Esophagus squamous epithelium (tissue), 5 donors: ENCODE data around the gene DLGAP1. TPM values are rescaled to one million over a fixed set of nuclear protein-coding genes. Genes with fewer than 3 reads are reported as not detected.

Experiments used
- DNase-seq: peaks from one replicate; lab custom pipeline; 2025; lab: John Stamatoyannopoulos, UW
- H3K27ac ChIP-seq, 4 donors: fragments of 200-600 bp; sonication (generic); one replicate each; pipeline ENCODE4 v1.5.1; 2016 to 2019; ENCODE audit warnings: mild to moderate bottlenecking in 1 of 4
- H3K27me3 ChIP-seq, 4 donors: fragments of 200-600 bp; sonication (generic); 1 replicate in 3 of 4; 2 replicates in 1 of 4; pipeline versions ENCODE4 v1.5.1 to v1.6.0; 2017 to 2021; ENCODE audit warnings: antibody characterized with exemption in 1 of 4
- H3K36me3 ChIP-seq, 3 donors: fragments of 200-600 bp; sonication (generic); one replicate each; pipeline ENCODE4 v1.5.1; 2016 to 2019
- H3K4me1 ChIP-seq, 3 donors: fragments of 200-600 bp; sonication (generic); one replicate each; pipeline ENCODE4 v1.5.1; 2017 to 2019
- H3K4me3 ChIP-seq, 4 donors: fragments of 200-600 bp; sonication (generic); 1 replicate in 3 of 4; 2 replicates in 1 of 4; pipeline ENCODE4 v1.5.1; 2016 to 2019; ENCODE audit warnings: mild to moderate bottlenecking in 2 of 4, moderate library complexity in 1 of 4
- H3K9me3 ChIP-seq, 3 donors: fragments of 200-600 bp; sonication (generic); one replicate each; pipeline ENCODE4 v1.5.1; 2016 to 2019
- POLR2A ChIP-seq, 4 donors: fragments of 450-650 bp; IDR thresholded peaks; one replicate each; pipeline ENCODE4 v1.6.1; 2017; ENCODE audit warnings: antibody characterized with exemption in 4 of 4, mild to moderate bottlenecking in 4 of 4, moderate library complexity in 3 of 4
- WGBS, 2 donors: methylation state at CpG; one replicate each; pipeline ENCODE4 v1.1.5; 2018; 5-methylcytosine and 5-hydroxymethylcytosine counted together
- intact Hi-C: fragments of 100-400 bp; cut with DNase I; formaldehyde crosslinking; loops from one replicate; pipeline ENCODE4 v1.15.0; 2022
- total RNA-seq, 4 donors: library from RNA; depleted of rRNA; stranded (reverse); fragments of >200 nt; gene quantifications; one replicate each; pipeline ENCODE4 v1.1.0, GENCODE V29; 2016
- TF ChIP-seq, protein P1 (sequence below), 6 experiments: fragments of 450-650 bp in 4 of 6; fragments of 200-600 bp in 2 of 6; sonication (generic) in 2 of 6; IDR thresholded peaks; one replicate each; pipeline ENCODE4 v1.5.1; 2016 to 2019; ENCODE audit warnings: antibody characterized with exemption in 6 of 6, mild to moderate bottlenecking in 4 of 6, moderate library complexity in 4 of 6
- donor health status: DM: yes; HTN: yes; CAD: no.

The DLGAP1 gene
- total RNA-seq, 4 donors from 2014 or later: 0.09 to 1.5 (median 0.52) TPM

DNA sequence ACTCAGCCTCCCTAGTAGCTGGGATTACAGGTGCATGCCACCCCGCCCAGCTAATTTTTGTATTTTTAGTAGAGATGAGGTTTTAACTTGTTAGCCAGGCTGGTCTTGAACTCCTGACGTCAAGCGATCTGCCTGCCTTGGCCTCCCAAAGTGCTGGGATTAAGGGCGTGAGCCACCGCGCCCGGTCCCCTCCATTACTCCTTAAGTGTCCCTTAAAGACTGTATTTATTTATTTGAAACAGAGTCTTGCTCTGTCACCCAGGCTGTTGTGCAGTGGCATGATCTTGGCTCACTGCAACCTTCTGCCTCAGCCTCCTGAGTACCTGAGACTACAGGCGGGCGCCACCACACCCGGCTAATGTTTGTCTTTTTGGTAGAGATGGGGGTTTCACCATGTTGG lies 856.5 kb downstream of the DLGAP1 start:
- H3K27ac ChIP-seq: peak overlapping the region in 3 of 4 donors; percentile 18 to 98 (median 96)
- peaks cover 37 to 75% (median 43%) of the 10 kb centered on the region in 3 donors for H3K4me1 ChIP-seq

DNA sequence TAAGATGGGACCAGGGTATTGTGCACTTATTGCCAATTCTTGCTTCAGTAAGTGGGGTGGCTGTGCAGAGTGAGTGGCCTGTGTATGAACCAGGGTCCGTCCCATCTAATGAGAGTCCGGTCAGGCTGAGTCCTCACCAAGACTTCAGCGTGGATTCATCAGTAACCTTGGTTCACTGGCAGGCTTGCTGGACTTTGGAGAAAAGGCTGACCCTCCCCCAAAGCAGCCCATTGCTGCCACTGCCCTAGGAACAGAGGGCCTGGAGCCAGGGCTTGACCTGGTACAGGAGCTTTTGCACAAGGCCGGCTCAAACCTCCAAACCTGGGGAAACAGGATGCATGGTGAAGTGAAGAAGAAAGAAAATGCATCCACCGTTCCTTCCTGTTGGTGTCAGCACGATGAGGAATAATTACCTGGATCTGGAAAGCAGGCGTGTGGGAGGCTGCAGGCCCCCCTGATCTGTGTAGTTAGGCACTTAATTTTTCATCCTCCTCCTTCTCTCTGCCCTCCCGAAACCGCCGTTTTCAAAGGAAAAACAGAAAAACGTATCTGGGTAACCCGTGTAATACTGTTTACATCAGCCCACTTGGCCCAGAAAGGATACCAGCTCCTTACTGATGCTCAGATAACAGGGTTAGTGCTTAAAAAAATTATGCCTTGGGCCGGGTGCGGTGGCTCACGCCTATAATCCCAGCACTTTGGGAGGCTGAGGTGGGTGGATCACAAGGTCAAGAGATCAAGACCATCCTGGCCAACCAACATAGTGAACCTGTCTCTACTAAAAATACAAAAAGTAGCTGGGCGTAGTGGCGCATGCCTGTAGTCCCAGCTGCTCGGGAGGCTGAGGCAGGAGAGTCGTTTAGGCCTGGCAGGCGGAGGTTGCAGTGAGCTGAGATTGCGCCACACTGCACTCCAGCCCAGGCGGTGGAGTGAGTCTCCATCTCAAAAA lies 857.4 kb downstream of the DLGAP1 start:
- Histone ChIP-seq H3K27ac (peak overlapping the region; percentile 91 to 99 (median 97)), H3K36me3 (no peaks in the 10 kb centered on the region), H3K4me1 (peaks cover 36 to 75% (median 51%) of the 10 kb centered on the region in 3 donors), H3K4me3 (peak overlapping the region in 2 of 4 donors; percentile 50 to 65), H3K9me3 (no peaks in the 10 kb centered on the region), H3K27me3 (no peaks in the 10 kb centered on the region)
- intact Hi-C loops: loop anchor here (10.0 kb wide), 1 partner anchor 67 kb away; no protein-coding TSS in a partner anchor
- no peak for TF ChIP-seq POLR2A (IDR thresholded peaks at IDR 0.05)
- TF ChIP-seq, protein P1, sequence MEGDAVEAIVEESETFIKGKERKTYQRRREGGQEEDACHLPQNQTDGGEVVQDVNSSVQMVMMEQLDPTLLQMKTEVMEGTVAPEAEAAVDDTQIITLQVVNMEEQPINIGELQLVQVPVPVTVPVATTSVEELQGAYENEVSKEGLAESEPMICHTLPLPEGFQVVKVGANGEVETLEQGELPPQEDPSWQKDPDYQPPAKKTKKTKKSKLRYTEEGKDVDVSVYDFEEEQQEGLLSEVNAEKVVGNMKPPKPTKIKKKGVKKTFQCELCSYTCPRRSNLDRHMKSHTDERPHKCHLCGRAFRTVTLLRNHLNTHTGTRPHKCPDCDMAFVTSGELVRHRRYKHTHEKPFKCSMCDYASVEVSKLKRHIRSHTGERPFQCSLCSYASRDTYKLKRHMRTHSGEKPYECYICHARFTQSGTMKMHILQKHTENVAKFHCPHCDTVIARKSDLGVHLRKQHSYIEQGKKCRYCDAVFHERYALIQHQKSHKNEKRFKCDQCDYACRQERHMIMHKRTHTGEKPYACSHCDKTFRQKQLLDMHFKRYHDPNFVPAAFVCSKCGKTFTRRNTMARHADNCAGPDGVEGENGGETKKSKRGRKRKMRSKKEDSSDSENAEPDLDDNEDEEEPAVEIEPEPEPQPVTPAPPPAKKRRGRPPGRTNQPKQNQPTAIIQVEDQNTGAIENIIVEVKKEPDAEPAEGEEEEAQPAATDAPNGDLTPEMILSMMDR (IDR thresholded peaks at IDR 0.05): no peak
- WGBS, 2 donors: 76 to 81% methylated on average over 17 to 21 of the region's 22 CpGs
- DNase-seq: no peak

More for the DNA sequence above, 856.5 kb downstream of the DLGAP1 start:
- DNase-seq: no peak
- Histone ChIP-seq H3K27me3 (no peaks in the 10 kb centered on the region), H3K36me3 (no peaks in the 10 kb centered on the region), H3K4me3 (no peak overlapping the region), H3K9me3 (no peaks in the 10 kb centered on the region)
- intact Hi-C loops: loop anchor here (10.0 kb wide), 1 partner anchor 66 kb away; no protein-coding TSS in a partner anchor
- WGBS, 2 donors: 85 to 93% methylated on average over 6 to 10 of the region's 10 CpGs
- no peak for TF ChIP-seq POLR2A (IDR thresholded peaks at IDR 0.05)
- TF ChIP-seq, protein P1 (IDR thresholded peaks at IDR 0.05): no peak

DNA sequence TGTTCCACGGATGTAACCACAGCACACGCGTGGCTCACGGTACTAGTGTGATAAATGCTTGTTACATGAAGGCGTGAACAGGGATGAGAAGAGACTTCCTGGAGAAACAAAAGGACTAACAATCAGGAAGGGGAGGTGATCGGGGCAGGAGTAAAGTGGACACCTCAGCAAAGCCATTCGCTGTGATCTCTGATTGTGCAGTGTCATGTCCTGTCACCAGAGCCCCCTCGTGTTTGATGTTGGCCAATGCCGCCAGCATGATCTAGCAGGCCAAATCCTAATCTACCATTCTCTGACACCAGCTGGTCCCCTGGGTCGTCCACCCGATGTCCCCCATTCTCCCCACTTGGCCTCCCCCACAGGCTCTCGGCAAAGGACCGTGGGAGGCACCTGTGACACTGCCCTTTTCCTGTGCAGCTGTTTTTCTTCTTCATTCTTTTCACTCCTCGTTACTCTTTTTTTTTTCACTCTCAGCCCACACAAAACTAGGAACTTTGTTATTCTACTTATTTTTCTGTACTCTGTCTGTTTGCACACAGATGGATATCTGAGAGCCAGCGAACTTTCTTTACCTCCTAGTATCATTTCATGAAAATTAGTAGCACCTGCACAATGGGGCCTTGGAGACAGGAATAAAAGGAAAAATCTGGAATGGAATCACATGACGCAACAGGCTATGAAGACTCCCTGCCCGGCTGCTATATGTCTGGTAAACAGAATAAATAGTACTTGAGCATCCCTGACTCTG lies 858.3 kb downstream of the DLGAP1 start:
- H3K4me3 ChIP-seq: peak overlapping the region in 3 of 4 donors; percentile 7 to 65 (median 50)
- H3K27ac ChIP-seq: peak overlapping the region; percentile 91 to 99 (median 97)
- peaks cover 34 to 74% (median 51%) of the 10 kb centered on the region in 3 donors for H3K4me1 ChIP-seq
- no peaks in the 10 kb centered on the region for H3K9me3 ChIP-seq
- intact Hi-C loops: loop anchor here (10.0 kb wide), 1 partner anchor 68 kb away; no protein-coding TSS in a partner anchor
- peak in 1 of 4 donors; percentile 24 for TF ChIP-seq POLR2A (IDR thresholded peaks at IDR 0.05)
- TF ChIP-seq, protein P1 (IDR thresholded peaks at IDR 0.05): peak in 1 of 6 experiments; percentile 9
- H3K27me3 ChIP-seq: no peaks in the 10 kb centered on the region
- DNase-seq: no peak
- WGBS, 2 donors: 32 to 36% methylated on average over 16 of the region's 17 CpGs
- no peaks in the 10 kb centered on the region for H3K36me3 ChIP-seq

DNA sequence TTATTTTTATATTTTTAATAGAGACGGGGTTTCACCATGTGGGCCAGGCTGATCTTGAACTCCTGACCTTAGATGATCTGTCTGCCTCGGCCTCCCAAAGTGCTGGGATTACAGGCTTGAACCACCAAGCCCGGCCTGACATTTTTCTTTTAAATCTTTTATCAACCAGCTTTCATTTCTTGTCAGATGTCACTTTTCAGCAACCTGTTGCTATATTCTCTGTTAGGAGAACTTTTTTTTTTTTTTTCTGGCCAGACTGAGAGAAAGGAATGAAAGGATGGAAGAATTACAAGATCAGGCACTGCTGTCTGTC lies 858.8 kb downstream of the DLGAP1 start:
- no peak for DNase-seq

More for the DNA sequence above, 858.8 kb downstream of the DLGAP1 start:
- intact Hi-C loops: loop anchor here (10.0 kb wide), 1 partner anchor 69 kb away; no protein-coding TSS in a partner anchor
- no peaks in the 10 kb centered on the region for H3K36me3 ChIP-seq
- peak overlapping the region; percentile 91 to 99 (median 97) for H3K27ac ChIP-seq
- 13 to 28% methylated on average over 3 of the region's 3 CpGs for WGBS, 2 donors
- no peaks in the 10 kb centered on the region for H3K9me3 ChIP-seq
- TF ChIP-seq, protein P1 (IDR thresholded peaks at IDR 0.05): no peak
- TF ChIP-seq POLR2A (IDR thresholded peaks at IDR 0.05): no peak
- H3K4me3 ChIP-seq: peak overlapping the region in 3 of 4 donors; percentile 7 to 65 (median 50)
- H3K4me1 ChIP-seq: peaks cover 34 to 73% (median 51%) of the 10 kb centered on the region in 3 donors
- H3K27me3 ChIP-seq: no peaks in the 10 kb centered on the region
